HG03520 (cell line): ENCODE measurements around the gene GREB1.

Experiments used
- ATAC-seq: cut with Tn5 transposase; IDR thresholded peaks from one replicate; pipeline ENCODE4 v1.9.1; 2021; ENCODE audit warnings: mild to moderate bottlenecking, moderate library complexity; ENCODE audit not compliant: unreplicated experiment

GREB1 gene

GRCh38 chr2:11577101-11577883 lies 43.4 kb downstream of the GREB1 start:
- no peak for ATAC-seq

DNA sequence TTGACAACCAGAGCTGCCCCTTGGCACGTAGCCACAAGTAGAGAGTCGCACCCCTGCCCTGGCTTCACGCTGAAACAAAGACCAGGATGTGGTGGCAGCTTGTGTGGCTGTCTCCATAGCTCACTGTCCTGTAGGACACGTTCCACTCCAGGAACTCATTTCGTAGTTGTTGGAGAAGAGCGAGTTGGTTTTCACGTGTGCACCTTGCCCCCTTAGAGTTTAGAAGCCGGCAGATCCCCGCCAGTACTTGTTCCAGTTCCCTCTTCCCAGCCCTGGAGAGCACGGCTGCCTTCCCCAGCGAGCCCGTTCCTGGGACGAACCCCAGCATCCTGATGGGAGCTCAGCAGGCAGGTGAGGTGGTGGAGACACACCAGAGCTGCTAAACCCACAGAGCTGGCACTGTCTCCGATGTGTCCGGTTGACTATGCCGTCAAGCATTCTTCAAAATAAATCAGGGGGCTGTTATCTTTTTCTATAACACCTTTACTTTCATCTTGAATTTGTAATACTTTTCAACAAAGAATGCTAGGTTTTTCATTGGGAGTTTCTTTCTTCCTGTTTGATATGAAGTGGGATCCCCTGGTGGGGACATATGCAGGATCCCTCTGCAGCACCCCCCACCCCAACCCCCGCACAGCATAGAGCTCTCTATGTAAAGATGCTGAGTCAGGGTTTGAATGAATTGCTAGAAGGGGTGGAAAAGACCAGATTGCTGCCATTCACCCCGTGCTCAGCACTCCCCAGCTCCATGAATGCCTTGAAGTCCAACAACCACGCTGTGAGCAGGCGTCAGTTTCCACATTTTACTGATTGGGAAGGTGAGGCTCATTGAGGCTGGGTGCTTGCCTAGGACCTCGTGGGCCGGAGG lies 44.5 kb downstream of the GREB1 start:
- ATAC-seq: no peak

- ATAC-seq: no peak
Observed at GRCh38 chr2:11578986-11579774, 45.3 kb downstream of the GREB1 start.

GRCh38 chr2:11579867-11580659 lies 46.2 kb downstream of the GREB1 start:
- no peak for ATAC-seq

GRCh38 chr2:11580697-11581096 lies 46.9 kb downstream of the GREB1 start:
- no peak for ATAC-seq

DNA sequence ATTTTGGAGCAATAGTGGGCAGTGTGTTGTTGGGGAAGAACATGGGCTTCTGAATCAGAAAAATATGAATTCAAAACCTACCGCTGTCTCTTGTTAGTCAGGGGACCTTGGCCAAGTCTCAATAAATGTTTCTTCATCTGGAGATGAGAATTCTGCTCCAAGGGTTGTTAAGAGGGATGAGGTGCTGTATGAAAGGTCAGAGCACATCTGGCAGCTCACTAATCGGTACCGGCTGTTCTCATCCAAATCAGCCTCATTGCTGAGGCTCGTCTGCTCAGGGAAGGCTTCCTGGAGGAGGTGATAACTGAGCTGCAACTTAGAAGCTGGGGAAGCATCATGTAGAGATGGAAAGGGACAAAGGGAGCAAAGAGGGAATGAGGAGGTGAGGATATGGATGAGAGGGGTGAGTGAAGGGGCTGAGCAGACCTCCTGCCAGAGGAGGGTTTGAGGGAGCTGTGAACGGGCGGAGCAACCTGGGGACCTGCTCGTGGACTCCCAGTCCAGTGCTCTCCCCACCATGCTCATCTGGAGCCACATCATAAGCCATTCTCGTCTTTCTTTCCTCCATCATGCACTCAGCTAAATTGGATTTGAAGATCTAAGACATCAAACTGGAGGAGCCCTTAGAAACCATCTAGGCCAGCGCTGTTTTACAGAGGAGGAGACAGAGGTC lies 47.4 kb downstream of the GREB1 start:
- no peak for ATAC-seq

DNA sequence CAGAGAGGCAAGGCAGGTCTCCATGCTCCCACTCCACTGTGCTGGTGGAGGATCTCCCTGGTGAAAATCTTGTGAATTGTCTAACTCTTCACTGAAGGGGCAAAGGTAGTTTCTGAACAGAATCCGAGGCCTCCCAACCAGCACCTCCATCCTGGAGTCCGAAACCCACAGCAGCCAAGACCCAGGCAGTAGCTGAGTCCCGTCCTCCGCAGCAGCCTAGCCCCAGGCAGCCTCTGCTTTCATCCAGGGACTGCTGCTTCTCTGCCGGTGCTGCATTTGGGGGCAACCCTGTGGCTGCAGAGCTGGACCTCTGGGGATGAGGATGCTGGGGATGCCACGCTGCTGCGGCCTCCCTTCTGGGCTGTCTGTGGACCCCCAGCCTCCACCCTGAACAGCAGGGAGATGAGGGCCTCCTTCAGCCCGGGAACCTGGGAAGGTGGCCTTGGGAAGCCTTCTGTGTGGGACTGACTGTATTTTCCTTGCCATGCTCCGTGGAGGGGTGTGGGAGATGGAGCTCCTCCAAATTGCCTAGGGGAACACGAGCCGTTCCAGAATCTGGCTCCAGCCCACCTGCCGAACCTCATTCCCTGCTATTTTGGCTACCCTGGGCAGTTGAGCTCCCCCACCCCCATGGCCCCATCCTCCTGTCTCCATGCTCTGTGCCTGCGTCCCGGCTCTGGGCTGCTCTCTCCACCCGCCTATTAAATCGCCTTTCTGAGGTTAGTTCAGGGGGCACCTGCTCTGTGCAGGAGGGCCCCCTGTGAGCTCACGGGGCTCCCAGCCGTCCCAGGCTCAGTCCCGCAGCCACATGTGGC lies 48.2 kb downstream of the GREB1 start:
- ATAC-seq: no peak

DNA sequence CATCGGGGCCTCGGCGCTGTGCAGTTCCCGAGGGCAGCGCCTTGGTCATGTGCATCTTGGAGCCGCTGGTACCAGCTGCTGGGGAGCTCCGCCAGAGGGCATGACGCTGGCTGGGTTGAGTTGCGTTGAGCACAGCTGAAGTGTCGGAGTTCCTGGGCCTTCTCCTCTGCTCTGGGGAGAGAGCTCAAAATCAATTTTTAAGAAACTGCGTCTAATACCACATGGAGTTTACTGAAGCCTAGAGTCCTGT lies 48.7 kb downstream of the GREB1 start:
- no peak for ATAC-seq

GRCh38 chr2:11582862-11583752 lies 49.3 kb downstream of the GREB1 start:
- no peak for ATAC-seq

- peak; percentile 81 for ATAC-seq
Observed at GRCh38 chr2:11583840-11584524, 50.1 kb downstream of the GREB1 start.

- no peak for ATAC-seq
Observed at GRCh38 chr2:11584525-11585056, 50.7 kb downstream of the GREB1 start.

DNA sequence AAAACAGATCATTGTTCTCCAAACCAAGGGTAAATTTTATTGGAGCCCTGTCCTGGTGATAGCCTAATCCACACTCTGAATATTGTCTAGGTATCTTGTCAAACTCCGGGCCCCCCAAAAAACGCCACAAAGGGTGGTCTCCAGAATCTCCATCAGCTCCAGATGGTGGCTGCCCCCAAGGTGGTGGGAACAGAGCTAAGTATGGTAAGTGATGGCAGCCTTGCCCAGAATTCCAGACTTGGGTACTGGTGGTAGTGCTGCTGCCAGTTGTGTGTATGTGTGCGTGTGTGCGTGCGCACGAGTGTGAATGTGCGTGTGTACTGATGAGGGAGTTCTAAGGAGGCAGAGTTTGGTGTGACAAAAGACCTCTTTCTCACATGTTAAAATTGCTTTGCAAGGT lies 51.2 kb downstream of the GREB1 start:
- ATAC-seq: no peak

DNA sequence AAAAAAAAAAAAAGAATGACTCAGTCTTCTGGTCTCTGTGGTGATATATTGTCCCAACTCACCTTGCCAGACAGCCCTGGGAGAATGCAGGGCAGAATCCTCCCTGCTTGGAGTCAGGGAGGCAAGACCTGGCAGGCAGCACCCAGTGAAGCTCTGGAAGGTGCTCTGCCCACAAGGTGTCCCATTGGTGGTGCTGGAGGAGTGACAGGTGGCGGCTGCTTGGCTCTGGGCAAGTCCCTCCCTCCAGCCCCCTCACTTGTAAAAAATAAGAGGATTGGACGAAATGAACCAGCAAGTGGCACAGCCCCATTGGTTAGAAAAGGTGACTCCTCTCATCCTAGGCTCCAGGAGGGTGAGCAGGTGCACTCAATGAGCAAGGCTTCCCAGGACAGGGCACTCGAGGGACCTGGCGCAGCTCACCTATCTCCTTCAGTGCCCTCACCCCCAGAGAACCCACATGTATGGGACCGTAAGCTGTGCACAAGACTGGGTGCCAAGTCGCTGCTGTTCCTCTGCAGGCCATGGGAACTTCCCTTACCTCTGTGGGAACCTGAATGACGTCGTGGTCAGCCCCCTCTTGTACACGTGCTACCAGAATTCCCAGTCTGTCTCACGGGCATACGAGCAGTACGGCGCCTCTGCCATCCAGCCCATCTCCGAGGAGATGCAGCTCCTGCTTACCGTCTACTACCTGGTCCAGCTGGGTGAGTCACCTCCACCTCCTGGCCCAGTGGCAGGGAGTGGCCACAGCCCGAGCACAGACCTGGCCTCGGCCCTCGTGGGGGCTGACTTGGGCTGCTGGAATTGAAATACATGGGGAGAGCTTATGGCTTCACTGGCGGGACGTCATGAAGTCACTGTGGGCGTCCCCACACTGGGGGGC lies 54.6 kb downstream of the GREB1 start:
- ATAC-seq: no peak

GRCh38 chr2:11589316-11589940 lies 55.6 kb downstream of the GREB1 start:
- no peak for ATAC-seq

DNA sequence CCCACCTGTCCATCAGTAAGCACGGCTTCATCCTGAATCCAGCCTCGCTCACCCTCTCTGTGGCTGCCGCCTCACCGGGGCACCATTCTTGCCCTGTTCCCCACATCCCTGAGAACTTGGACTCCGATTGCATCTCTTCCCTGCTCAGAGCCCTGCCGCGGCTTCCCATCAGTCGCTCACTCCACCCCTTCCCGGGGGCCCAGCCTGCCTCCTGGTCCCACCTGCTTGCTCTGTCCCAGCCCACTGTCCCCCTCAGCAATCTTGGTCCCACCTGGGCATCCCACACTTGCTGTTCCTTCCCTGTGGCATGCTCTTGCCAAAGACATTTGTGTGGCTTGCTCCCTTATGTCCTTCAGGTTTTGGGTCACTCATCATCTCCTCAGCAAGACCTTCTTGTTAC lies 56.3 kb downstream of the GREB1 start:
- ATAC-seq: no peak

DNA sequence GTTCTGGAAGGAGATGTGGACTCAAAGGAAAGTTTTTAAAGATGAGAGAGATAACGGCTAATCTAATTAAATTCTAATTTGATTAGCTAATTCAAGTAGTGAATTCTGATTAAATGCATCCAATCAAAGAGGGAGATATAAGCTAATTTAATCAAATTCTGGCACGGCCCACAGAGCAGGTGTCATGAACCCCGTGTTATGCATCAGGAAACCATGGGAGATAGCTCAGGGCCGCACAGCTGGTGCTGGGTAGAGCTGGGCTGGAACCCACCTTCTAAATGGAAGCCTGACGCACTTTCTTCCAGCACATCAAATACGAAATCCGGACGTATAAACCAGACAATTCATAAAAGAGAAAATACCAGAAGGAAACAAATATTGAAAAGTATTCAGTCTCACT lies 57.2 kb downstream of the GREB1 start:
- no peak for ATAC-seq
